ENCODE measurements around the gene ISG20. TPM values are rescaled to one million over a fixed set of nuclear protein-coding genes. Genes with fewer than 3 reads are reported as not detected.

The ISG20 gene
- total RNA-seq, 2 experiments from 2014 or later: 310 to 345 TPM

- Histone ChIP-seq H3K9me3 (ENCODE audit: low read length) (no peaks in the 10 kb centered on the region), H3K4me2 (ENCODE audit: low read length) (peak overlapping the region; percentile 97), H2AFZ (ENCODE audit: low read length) (no peak overlapping the region), H3K9me2 (ENCODE audit: insufficient read depth, low read length) (no peaks in the 10 kb centered on the region), H4K20me1 (ENCODE audit: insufficient read depth, low read length) (no peaks in the 10 kb centered on the region), H3K79me2 (ENCODE audit: insufficient read depth, low read depth, low read length) (peaks cover 70% of the 10 kb centered on the region), H3K4me3 (ENCODE audit: low read depth, low read length, poor library complexity, severe bottlenecking) (peak overlapping the region; percentile 81), H3K27ac (ENCODE audit: low read depth, low read length, poor library complexity, severe bottlenecking) (peak overlapping the region; percentile 97), H3K4me1 (ENCODE audit: insufficient read depth, low read length, poor library complexity, severe bottlenecking) (peaks cover 82% of the 10 kb centered on the region), H3K36me3 (ENCODE audit: insufficient read depth, low read length) (peaks cover 63% of the 10 kb centered on the region)
- no peak for TF ChIP-seq CTCF (conservative IDR thresholded peaks at IDR 0.05; ENCODE audit: low read length)
- no peak for TF ChIP-seq EZH2phosphoT487 (IDR thresholded peaks at IDR 0.05; ENCODE audit: borderline replicate concordance, low read depth, low read length)
- intact Hi-C loops (cut with micrococcal nuclease; ENCODE audit: unreplicated experiment): no loop called here
- ChIA-PET CTCF (ENCODE audit: unreplicated experiment) (no interaction called here), POLR2A (interaction anchor here (0.7 to 1.7 kb wide), 2 partner anchors 9 to 10 kb away, joined by 3 to 8 read pairs; no protein-coding TSS in a partner anchor)
- no peak for DNase-seq (ENCODE audit: low spot score)
- no TSS peak for BruUV-seq (replicated peaks)
Observed at GRCh38 chr15:88636654-88637053, 2.2 kb upstream of the ISG20 start.

DNA sequence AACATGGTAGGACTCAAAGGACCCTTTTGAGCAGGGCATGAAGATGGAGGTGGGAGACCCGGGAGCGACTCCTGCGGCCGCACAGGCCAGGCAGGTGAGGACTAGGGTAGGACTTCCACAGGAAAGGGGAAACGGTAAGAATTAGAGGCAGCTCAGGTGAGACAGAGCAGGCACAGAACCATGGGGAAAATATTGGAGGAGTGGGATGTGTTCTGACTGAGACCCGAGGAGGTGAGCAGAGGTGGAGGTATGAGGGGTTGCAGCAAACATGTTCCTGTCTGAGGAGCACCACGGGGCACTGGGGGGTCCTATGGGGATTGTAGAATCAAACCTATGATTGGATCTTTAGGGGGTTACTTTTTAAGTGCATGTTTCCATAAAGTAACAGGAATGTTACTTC, 1.4 kb upstream of the ISG20 start:
- no TSS peak for BruUV-seq (replicated peaks)
- CTCF ChIA-PET (ENCODE audit: unreplicated experiment): no interaction called here
- H3K79me2 ChIP-seq (ENCODE audit: insufficient read depth, low read depth, low read length): peaks cover 76% of the 10 kb centered on the region
- no peak for DNase-seq (ENCODE audit: low spot score)
- H4K20me1 ChIP-seq (ENCODE audit: insufficient read depth, low read length): no peaks in the 10 kb centered on the region
- intact Hi-C loops (cut with micrococcal nuclease; ENCODE audit: unreplicated experiment): no loop called here
- POLR2A ChIA-PET: interaction anchor here (0.6 to 2.1 kb wide), 5 partner anchors 10 to 236 kb away, joined by 3 to 25 read pairs (median 11); no protein-coding TSS in a partner anchor
- no peak overlapping the region for H2AFZ ChIP-seq (ENCODE audit: low read length)
- no peaks in the 10 kb centered on the region for H3K9me2 ChIP-seq (ENCODE audit: insufficient read depth, low read length)
- peaks cover 83% of the 10 kb centered on the region for H3K4me1 ChIP-seq (ENCODE audit: insufficient read depth, low read length, poor library complexity, severe bottlenecking)
- peak overlapping the region; percentile 97 for H3K27ac ChIP-seq (ENCODE audit: low read depth, low read length, poor library complexity, severe bottlenecking)
- no peaks in the 10 kb centered on the region for H3K9me3 ChIP-seq (ENCODE audit: low read length)
- peaks cover 60% of the 10 kb centered on the region for H3K36me3 ChIP-seq (ENCODE audit: insufficient read depth, low read length)
- no peak for TF ChIP-seq EZH2phosphoT487 (IDR thresholded peaks at IDR 0.05; ENCODE audit: borderline replicate concordance, low read depth, low read length)
- TF ChIP-seq CTCF (conservative IDR thresholded peaks at IDR 0.05; ENCODE audit: low read length): no peak
- H3K4me2 ChIP-seq (ENCODE audit: low read length): peak overlapping the region; percentile 97
- H3K4me3 ChIP-seq (ENCODE audit: low read depth, low read length, poor library complexity, severe bottlenecking): peak overlapping the region; percentile 81

DNA sequence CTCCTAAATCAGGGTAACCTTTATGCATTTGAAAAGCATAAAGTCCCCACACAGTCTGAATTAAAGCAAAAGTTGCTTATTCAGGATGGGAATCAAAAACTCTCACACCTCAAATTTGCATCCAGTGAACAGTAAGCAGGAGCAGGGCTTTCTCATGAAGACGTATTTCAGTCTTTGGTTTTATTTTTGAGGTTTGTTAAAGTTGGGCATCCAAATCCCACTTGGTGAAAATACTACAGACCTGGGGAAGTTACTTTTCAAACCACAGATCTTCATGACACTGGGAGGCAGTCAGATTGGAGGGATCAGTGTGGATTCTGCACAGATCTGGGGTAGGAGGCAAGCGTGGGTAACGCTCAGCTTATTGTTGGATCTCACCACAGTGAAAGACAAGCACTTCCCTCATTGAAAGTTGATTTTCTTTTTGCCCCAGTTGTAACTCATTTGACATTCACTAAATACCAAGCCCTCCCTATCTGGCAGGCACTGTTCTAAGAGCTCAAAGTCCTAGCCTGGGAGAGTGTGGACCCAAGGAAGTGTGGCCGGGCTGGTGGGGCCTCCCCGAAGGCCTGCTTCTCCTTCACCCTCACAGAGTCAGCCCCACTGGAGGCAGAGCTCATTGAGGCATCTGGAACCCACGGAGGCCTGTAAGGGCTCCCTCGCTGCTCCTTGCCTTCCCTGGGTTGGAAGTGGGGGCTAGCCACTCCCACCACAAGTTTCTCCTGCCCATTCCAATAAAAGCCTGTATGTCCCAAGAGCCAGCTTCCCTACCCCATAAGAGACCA, 783 bp upstream of the ISG20 start:
- Histone ChIP-seq H4K20me1 (ENCODE audit: insufficient read depth, low read length) (no peaks in the 10 kb centered on the region), H3K36me3 (ENCODE audit: insufficient read depth, low read length) (peaks cover 56% of the 10 kb centered on the region), H3K4me1 (ENCODE audit: insufficient read depth, low read length, poor library complexity, severe bottlenecking) (peaks cover 89% of the 10 kb centered on the region), H3K79me2 (ENCODE audit: insufficient read depth, low read depth, low read length) (peaks cover 82% of the 10 kb centered on the region), H2AFZ (ENCODE audit: low read length) (no peak overlapping the region), H3K4me2 (ENCODE audit: low read length) (peak overlapping the region; percentile 97), H3K9me2 (ENCODE audit: insufficient read depth, low read length) (no peaks in the 10 kb centered on the region), H3K9me3 (ENCODE audit: low read length) (no peaks in the 10 kb centered on the region), H3K27ac (ENCODE audit: low read depth, low read length, poor library complexity, severe bottlenecking) (peak overlapping the region; percentile 97), H3K4me3 (ENCODE audit: low read depth, low read length, poor library complexity, severe bottlenecking) (peak overlapping the region; percentile 81)
- TSS peak; percentile 92 for BruUV-seq (replicated peaks)
- peak; percentile 35 for DNase-seq (ENCODE audit: low spot score)
- TF ChIP-seq CTCF (conservative IDR thresholded peaks at IDR 0.05; ENCODE audit: low read length) (no peak), EZH2phosphoT487 (IDR thresholded peaks at IDR 0.05; ENCODE audit: borderline replicate concordance, low read depth, low read length) (no peak)
- ChIA-PET POLR2A (interaction anchor here (0.6 to 2.1 kb wide), 10 partner anchors 9 to 236 kb away, joined by 3 to 25 read pairs (median 4); no protein-coding TSS in a partner anchor), CTCF (ENCODE audit: unreplicated experiment) (interaction anchor here (0.5 to 0.7 kb wide), 4 partner anchors 10 to 234 kb away, joined by 3 to 4 read pairs (median 3); no protein-coding TSS in a partner anchor)
- intact Hi-C loops (cut with micrococcal nuclease; ENCODE audit: unreplicated experiment): loop anchor here (1.0 kb wide), 3 partner anchors 14 to 63 kb away; no protein-coding TSS in a partner anchor
